GF-D8 (cell line): ENCODE measurements around the gene SCAND1.

ENCODE experiments used
- DNase-seq: peaks from one replicate; lab custom pipeline; 2025; lab: John Stamatoyannopoulos, UW

SCAND1 gene

GRCh38 chr20:35904982-35905663, 49.2 kb downstream of the SCAND1 start:
- DNase-seq: no peak

DNA sequence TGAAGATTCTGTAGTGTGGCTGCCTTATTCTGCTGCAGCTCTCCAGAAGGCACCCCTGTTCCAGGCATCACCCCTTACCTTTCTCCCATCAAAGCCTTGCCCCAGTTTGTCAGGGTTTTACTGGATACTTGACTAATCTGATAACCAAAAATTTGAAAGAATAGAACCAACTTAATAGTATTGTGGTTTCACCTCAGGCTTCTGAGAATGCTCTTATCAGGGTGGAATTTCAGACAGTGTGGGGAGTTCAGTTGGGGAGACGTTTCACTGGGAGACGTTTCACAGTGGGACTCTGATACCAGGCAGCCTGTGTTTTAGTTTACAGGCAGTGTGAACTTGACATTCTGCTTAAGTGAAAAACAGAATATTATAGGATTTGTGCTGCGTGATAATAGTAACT, 50.5 kb downstream of the SCAND1 start:
- no peak for DNase-seq
